ENCODE results near the gene FRYL. TPM values are rescaled to one million over a fixed set of nuclear protein-coding genes. Genes with fewer than 3 reads are reported as not detected.

Gene FRYL
- total and polyA plus RNA-seq, 2 of the 8 experiments (the other 6 are each of a cell fraction or from before 2014, with no cell fraction given) = 8.0 to 36.5 TPM

Small RNA genes within 50 kb of the gene (small RNA-seq; reads per million reads assigned to genes)
- not detected for gene RNU5E-3P (ENCODE audit: insufficient read depth)

Other genes starting within 250 kb of the FRYL start
- 156 and 163 TPM in 2 replicates for gene OCIAD1, start 50.8 kb upstream of the FRYL start, total RNA-seq (2021; fragmentation: NEBNext Ultra II Directional; extraction: Animal tissue kit (Norgen Biotek cat#: 25700))
- 54.7 and 79.9 TPM in 2 replicates for gene OCIAD1, start 50.8 kb upstream of the FRYL start, polyA plus RNA-seq (2011; rRNA removed)
- gene OCIAD2, start 126.5 kb upstream of the FRYL start, total RNA-seq (2021; fragmentation: NEBNext Ultra II Directional; extraction: Animal tissue kit (Norgen Biotek cat#: 25700)) = 122 and 131 TPM in 2 replicates
- gene OCIAD2, start 126.5 kb upstream of the FRYL start, polyA plus RNA-seq (2011; rRNA removed) = 68.9 and 105 TPM in 2 replicates
- gene CWH43, start 206.0 kb upstream of the FRYL start, total RNA-seq (2021; fragmentation: NEBNext Ultra II Directional; extraction: Animal tissue kit (Norgen Biotek cat#: 25700)) = not detected in 2 replicates
- gene CWH43, start 206.0 kb upstream of the FRYL start, polyA plus RNA-seq (2011; rRNA removed) = not detected in 2 replicates

Data from H1 (cell line).